Right lobe of liver (tissue), 6 donors: ENCODE measurements around the gene TLE1. TPM values are rescaled to one million over a fixed set of nuclear protein-coding genes. Genes with fewer than 3 reads are reported as not detected.

ENCODE experiments used
- ATAC-seq, 4 donors: fragments of 200-7000 bp; cut with Tn5 transposase; one replicate each; pipeline ENCODE4 v1.9.1; 2020; ENCODE audit warnings: mild to moderate bottlenecking in 4 of 4, moderate library complexity in 4 of 4
- DNase-seq, 3 donors: peaks; one replicate each; pipeline ENCODE4 v3.0.0-alpha.2; 2020
- H3K27ac ChIP-seq, 3 donors: fragments of 200-600 bp; one replicate each; pipeline ENCODE4 v1.8.0; 2022
- H3K27me3 ChIP-seq, 2 donors: fragments of 200-600 bp; one replicate each; pipeline ENCODE4 v1.8.0; 2022
- H3K36me3 ChIP-seq, 4 donors: fragments of 200-600 bp; sonication (generic) in 1 of 4; one replicate each; pipeline versions ENCODE4 v1.5.1 to v1.8.0; 2017 to 2022; ENCODE audit warnings: control low read depth in 1 of 4
- H3K4me1 ChIP-seq, 4 donors: fragments of 200-600 bp; sonication (generic) in 1 of 4; one replicate each; pipeline versions ENCODE4 v1.5.1 to v1.8.0; 2017 to 2022; ENCODE audit warnings: control low read depth in 1 of 4
- H3K4me3 ChIP-seq, 3 donors: fragments of 200-600 bp; one replicate each; pipeline ENCODE4 v1.8.0; 2022
- H3K9me3 ChIP-seq, 4 donors: fragments of 200-600 bp; sonication (generic) in 1 of 4; one replicate each; pipeline versions ENCODE4 v1.5.1 to v1.8.0; 2017 to 2022; ENCODE audit warnings: control low read depth in 1 of 4
- POLR2A ChIP-seq: fragments of 450-650 bp; IDR thresholded peaks from one replicate; pipeline ENCODE4 v1.6.1; 2017; ENCODE audit warnings: antibody characterized with exemption, mild to moderate bottlenecking
- WGBS: methylation state at CpG from one replicate; pipeline ENCODE4 v1.1.6; 2018; ENCODE audit warnings: low coverage, low lambda C conversion rate; ENCODE audit not compliant: insufficient coverage; ENCODE audit errors: missing lambda C conversion rate; 5-methylcytosine and 5-hydroxymethylcytosine counted together
- intact Hi-C, 2 donors: fragments of 100-400 bp; cut with DNase I; formaldehyde crosslinking; loops; one replicate each; pipeline versions ENCODE4 v1.11.2 to v1.14.1; 2022
- total RNA-seq, 6 experiments: library from RNA; depleted of rRNA in 2 of 6; stranded (reverse); fragments of >200 nt in 2 of 6; fragmentation: NEBNext Ultra II Directional in 3 of 6; extraction: Animal tissue kit (Norgen Biotek cat#: 25700) in 3 of 6; gene quantifications; one replicate each; pipeline versions ENCODE4 v1.1.0 to v1.2.4, GENCODE V29; 2016 to 2023
- TF ChIP-seq, protein P1 (sequence below), 4 donors: fragments of 200-600 bp in 3 of 4; fragments of 450-650 bp in 1 of 4; IDR thresholded peaks; one replicate each; pipeline versions ENCODE4 v1.5.1 to v1.8.0; 2016 to 2022; ENCODE audit warnings: antibody characterized with exemption in 4 of 4, mild to moderate bottlenecking in 2 of 4
- donor health status: DM: no; HTN: yes; CAD: no.
- donor health status: DM: no; HTN: no; CAD: no.
- donor health status: DM: no; HTN: no; CAD: no.
- donor health status: DM: no; HTN: yes; CAD: no.
- donor health status: DM: no; HTN: yes; CAD: no.

The TLE1 gene
- total RNA-seq, 6 experiments from 2014 or later = 31.9 to 62.9 (median 58.0) TPM

- H3K4me3 ChIP-seq = no peak overlapping the region
- H3K4me1 ChIP-seq = peaks cover 0 to 38% (median 13%) of the 10 kb centered on the region in 4 donors
- intact Hi-C loops = no loop called here
- H3K27ac ChIP-seq = no peak overlapping the region
- H3K27me3 ChIP-seq = no peaks in the 10 kb centered on the region
- no peaks in the 10 kb centered on the region for H3K9me3 ChIP-seq
- 77% methylated on average over 4 of the region's 5 CpGs for WGBS
- DNase-seq = no peak
- peaks cover 0 to 9% (median 4%) of the 10 kb centered on the region in 4 donors for H3K36me3 ChIP-seq
- ATAC-seq = no peak
- TF ChIP-seq, protein P1, sequence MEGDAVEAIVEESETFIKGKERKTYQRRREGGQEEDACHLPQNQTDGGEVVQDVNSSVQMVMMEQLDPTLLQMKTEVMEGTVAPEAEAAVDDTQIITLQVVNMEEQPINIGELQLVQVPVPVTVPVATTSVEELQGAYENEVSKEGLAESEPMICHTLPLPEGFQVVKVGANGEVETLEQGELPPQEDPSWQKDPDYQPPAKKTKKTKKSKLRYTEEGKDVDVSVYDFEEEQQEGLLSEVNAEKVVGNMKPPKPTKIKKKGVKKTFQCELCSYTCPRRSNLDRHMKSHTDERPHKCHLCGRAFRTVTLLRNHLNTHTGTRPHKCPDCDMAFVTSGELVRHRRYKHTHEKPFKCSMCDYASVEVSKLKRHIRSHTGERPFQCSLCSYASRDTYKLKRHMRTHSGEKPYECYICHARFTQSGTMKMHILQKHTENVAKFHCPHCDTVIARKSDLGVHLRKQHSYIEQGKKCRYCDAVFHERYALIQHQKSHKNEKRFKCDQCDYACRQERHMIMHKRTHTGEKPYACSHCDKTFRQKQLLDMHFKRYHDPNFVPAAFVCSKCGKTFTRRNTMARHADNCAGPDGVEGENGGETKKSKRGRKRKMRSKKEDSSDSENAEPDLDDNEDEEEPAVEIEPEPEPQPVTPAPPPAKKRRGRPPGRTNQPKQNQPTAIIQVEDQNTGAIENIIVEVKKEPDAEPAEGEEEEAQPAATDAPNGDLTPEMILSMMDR (IDR thresholded peaks at IDR 0.05) = no peak
- no peak for TF ChIP-seq POLR2A
These were observed 16.0 kb downstream of the TLE1 start for GRCh38 chr9:81673310-81673709.

DNA sequence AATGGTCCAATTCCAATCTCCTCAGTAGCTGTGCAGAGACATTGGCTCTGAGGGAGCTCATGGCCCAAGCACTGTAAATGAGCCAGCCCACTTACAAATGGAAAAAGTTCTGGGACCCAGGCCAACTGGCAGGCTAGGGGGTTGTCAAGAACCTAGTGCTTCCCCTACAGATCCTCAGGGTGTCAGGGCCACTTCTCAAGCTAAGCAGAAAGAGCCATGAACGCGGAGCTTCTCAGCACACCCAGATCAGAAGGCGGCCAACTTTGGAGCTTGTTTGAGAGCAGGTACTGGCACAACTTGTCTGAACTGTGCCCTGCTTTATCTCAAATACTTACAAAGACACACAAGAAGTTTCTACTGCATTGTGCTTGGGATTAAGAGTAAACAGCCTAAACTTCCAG is 17.5 kb downstream of the TLE1 start:
- Histone ChIP-seq H3K4me1 (peaks cover 0 to 38% (median 13%) of the 10 kb centered on the region in 4 donors), H3K27me3 (no peaks in the 10 kb centered on the region), H3K27ac (peak overlapping the region in 1 of 3 donors; percentile 15), H3K9me3 (no peaks in the 10 kb centered on the region), H3K4me3 (no peak overlapping the region), H3K36me3 (peaks cover 0 to 11% (median 0%) of the 10 kb centered on the region in 4 donors)
- TF ChIP-seq, protein P1 (IDR thresholded peaks at IDR 0.05) = no peak
- no peak for TF ChIP-seq POLR2A
- peak; percentile 34 to 74 (median 72) for DNase-seq
- intact Hi-C loops = no loop called here
- ATAC-seq = peak; percentile 64 to 83 (median 68)
- 35% methylated on average over 3 of the region's 3 CpGs for WGBS

DNA sequence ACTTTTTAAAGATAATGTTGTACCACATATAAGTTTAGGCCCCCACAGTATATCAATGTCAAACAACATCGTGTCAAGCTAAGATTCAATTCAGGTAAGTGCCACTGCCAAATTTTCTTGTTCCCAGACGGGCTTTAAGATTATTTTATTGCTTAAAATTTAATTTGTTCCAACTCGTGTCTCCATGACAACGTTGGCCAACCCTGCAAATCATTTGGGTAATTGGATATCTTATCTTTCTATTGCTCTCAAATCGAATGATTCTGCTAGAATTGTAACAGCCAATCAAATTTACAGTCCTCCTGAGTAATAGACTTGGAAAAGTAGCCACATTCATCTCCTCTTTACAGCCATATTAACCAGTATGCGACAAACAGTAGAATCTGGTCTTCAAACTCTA is 19.5 kb downstream of the TLE1 start:
- no peak overlapping the region for H3K4me3 ChIP-seq
- DNase-seq (no peak), ATAC-seq (no peak)
- WGBS = 61% methylated on average over 6 of the region's 6 CpGs
- no peaks in the 10 kb centered on the region for H3K27me3 ChIP-seq
- TF ChIP-seq POLR2A = no peak
- TF ChIP-seq, protein P1 (IDR thresholded peaks at IDR 0.05) = no peak
- H3K36me3 ChIP-seq = peaks cover 0 to 12% (median 0%) of the 10 kb centered on the region in 4 donors
- H3K9me3 ChIP-seq = no peaks in the 10 kb centered on the region
- intact Hi-C loops = no loop called here
- H3K27ac ChIP-seq = no peak overlapping the region
- H3K4me1 ChIP-seq = peaks cover 0 to 38% (median 13%) of the 10 kb centered on the region in 4 donors

DNA sequence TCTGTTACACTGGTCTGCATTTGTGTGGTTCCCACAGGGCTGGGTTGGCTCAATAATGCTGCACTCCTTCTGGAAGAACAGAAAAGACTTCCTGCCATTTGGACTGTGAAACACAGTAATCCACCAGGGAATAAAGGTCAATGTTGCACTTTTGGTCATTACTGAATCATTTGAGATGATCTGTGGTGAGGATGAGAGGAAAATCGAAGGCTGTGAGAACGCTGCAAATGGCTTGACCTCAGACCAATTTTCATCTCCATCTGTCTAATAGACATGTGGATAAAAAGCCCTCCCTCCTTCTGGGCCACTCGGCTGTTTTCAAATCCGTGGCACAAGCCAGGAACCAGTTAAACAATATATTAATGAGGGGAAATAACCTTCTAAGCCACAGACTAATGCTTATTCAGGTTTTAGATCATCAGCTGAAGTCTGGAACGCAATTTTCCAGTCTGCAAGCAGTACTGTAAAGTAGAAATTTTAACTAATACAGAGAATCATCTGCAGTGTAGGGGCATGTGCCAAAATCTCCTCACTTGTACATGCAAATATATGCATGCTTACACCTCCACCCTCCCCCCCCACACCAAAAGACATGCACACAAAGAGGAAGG is 20.2 kb downstream of the TLE1 start:
- H3K36me3 ChIP-seq = peaks cover 0 to 12% (median 2%) of the 10 kb centered on the region in 4 donors
- no peak for TF ChIP-seq POLR2A
- TF ChIP-seq, protein P1 (IDR thresholded peaks at IDR 0.05) = no peak
- intact Hi-C loops = no loop called here
- H3K27me3 ChIP-seq = no peaks in the 10 kb centered on the region
- ATAC-seq (peak; percentile 59 to 82 (median 74)), DNase-seq (no peak)
- no peak overlapping the region for H3K4me3 ChIP-seq
- H3K9me3 ChIP-seq = no peaks in the 10 kb centered on the region
- peaks cover 0 to 38% (median 13%) of the 10 kb centered on the region in 4 donors for H3K4me1 ChIP-seq
- WGBS = 37% methylated on average over 3 of the region's 5 CpGs
- H3K27ac ChIP-seq = peak overlapping the region in 1 of 3 donors; percentile 31
